Activated naive CD4-positive, alpha-beta T cell treated with anti-CD3 and anti-CD28 coated beads, Interleukin-2, amount 10 ng/mL, durations not matched to agents 7 days and 5 days (primary cell): ENCODE measurements around the gene LINGO1.

Experiments used
- CTCF ChIA-PET: fragments of 350-600 bp; sonication (Branson Sonifier 250); formaldehyde crosslinking; loops from one replicate; lab custom pipeline; 2021; ENCODE audit warnings: antibody characterized with exemption; lab: Charles Lee
- DNase-seq: peaks from one replicate; pipeline ENCODE4 v3.0.0-alpha.2; 2020
- H3K27ac Mint-ChIP-seq: one replicate; pipeline ENCODE4 v1.8.0; 2021; ENCODE audit warnings: mild to moderate bottlenecking, moderate library complexity, mixed read lengths
- H3K27me3 Mint-ChIP-seq: one replicate; pipeline ENCODE4 v1.8.0; 2021; ENCODE audit warnings: mild to moderate bottlenecking, mixed read lengths
- H3K36me3 Mint-ChIP-seq: one replicate; pipeline ENCODE4 v1.8.0; 2021; ENCODE audit warnings: mixed read lengths
- H3K4me1 Mint-ChIP-seq: one replicate; pipeline ENCODE4 v1.8.0; 2021; ENCODE audit warnings: mixed read lengths
- H3K4me3 Mint-ChIP-seq: one replicate; pipeline ENCODE4 v1.8.0; 2021; ENCODE audit warnings: mild to moderate bottlenecking, moderate library complexity, mixed read lengths
- H3K9me3 Mint-ChIP-seq: one replicate; pipeline ENCODE4 v1.8.0; 2021; ENCODE audit warnings: mixed read lengths

The LINGO1 gene

DNA sequence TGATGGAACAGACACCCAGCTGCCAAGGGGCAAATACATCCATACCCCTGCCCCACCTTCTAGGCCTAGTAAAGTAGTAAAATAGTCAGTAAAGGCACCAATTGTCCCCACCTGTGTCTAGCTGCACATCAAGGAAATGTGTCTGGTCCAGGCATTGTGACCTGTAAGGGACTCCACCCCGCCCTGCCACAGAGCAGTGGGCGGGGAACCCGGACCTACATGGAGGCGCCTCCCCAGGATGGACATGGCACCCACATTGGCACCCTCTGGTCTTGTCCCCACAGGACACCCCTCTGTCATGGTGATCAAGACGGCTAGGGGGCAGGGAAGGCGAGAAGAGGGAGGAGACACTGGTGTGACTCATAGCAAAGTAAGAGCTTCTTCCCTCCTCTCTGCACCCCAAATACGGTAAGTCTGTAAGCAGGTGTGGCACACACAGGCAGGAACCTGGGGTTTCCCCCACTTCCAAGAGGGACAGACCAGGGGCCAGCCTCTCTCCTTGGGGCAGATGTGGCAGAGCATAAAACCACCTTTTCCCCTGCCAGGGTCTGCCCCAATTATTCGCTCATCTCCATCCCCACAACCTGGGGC, 13.5 kb upstream of the LINGO1 start:
- no peak for DNase-seq
- CTCF ChIA-PET, result interaction anchor here (0.6 to 4.1 kb wide), 3 partner anchors 12 to 958 kb away, joined by 3 to 23 read pairs (median 3); no protein-coding TSS in a partner anchor
- peaks cover 23% of the 10 kb centered on the region for H3K27me3 Mint-ChIP-seq
- H3K27ac Mint-ChIP-seq, result no peak overlapping the region
- H3K36me3 Mint-ChIP-seq, result no peaks in the 10 kb centered on the region
- H3K4me3 Mint-ChIP-seq, result no peak overlapping the region
- no peaks in the 10 kb centered on the region for H3K4me1 Mint-ChIP-seq
- no peaks in the 10 kb centered on the region for H3K9me3 Mint-ChIP-seq

DNA sequence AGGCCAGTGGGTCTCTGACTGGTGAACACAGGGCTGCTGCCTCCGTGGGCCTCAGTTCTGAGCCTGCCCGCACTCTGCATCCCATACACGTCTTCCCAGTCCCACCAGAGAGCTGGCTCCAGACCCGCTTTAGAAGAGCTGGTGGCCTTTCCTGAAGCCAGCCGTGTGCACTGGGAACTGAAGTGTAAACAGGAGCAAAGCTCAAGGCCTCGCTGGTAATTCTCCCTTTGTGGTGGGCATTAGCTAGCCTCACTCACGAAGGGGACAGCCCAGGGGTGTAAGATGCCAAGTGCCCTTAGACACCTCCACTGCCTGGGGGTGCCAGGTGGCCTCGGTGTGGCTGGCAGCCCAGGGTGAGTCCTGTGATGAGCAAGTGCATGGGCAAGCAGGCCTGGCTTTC, 12.9 kb upstream of the LINGO1 start:
- peaks cover 19% of the 10 kb centered on the region for H3K27me3 Mint-ChIP-seq
- no peaks in the 10 kb centered on the region for H3K36me3 Mint-ChIP-seq
- CTCF ChIA-PET, result interaction anchor here (4.1 kb wide), 1 partner anchor 11 kb away, joined by 23 read pairs; no protein-coding TSS in a partner anchor

DNA sequence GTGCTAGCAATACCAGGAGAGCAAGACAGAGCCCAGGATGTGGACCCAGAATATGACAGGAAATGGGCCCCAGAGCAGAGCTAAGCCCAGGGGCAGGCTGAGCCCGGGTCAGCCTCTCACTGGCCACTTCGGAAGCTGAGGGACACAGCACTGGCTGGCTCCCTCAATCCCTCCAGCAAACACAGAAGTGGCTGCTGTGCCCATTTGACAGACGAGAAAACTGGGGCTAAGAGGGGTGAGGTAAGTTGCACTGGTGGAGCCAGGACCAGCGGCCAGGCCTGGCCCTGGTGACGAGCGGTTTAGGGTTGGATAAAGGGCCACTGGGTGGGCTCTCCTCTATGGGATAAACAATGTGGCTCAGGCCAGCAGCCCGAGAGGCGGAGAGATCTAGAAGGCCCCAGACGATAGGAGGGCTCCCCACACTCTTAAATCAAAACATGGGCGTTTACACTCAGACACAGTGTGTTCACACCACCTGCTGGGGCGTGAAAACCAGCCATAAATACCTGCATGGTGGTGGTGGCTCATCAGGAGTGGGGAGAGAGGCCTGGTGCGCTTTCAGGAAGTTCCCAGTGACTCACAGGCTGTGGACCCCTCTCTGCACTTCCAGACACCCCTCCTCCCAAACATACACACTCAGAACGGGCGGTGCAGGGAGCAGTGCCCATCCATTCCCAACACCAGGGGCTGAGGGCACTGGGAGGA, 12.0 kb upstream of the LINGO1 start:
- peaks cover 15% of the 10 kb centered on the region for H3K27me3 Mint-ChIP-seq
- no peaks in the 10 kb centered on the region for H3K9me3 Mint-ChIP-seq
- H3K4me1 Mint-ChIP-seq, result no peaks in the 10 kb centered on the region
- DNase-seq, result no peak
- H3K36me3 Mint-ChIP-seq, result no peaks in the 10 kb centered on the region
- CTCF ChIA-PET, result interaction anchor here (0.6 to 4.1 kb wide), 3 partner anchors 10 to 205 kb away, joined by 3 to 23 read pairs (median 4); no protein-coding TSS in a partner anchor
- no peak overlapping the region for H3K4me3 Mint-ChIP-seq
- no peak overlapping the region for H3K27ac Mint-ChIP-seq

More for the DNA sequence above, 12.9 kb upstream of the LINGO1 start:
- Mint-ChIP-seq H3K27ac (no peak overlapping the region), H3K9me3 (no peaks in the 10 kb centered on the region), H3K4me3 (no peak overlapping the region), H3K4me1 (no peaks in the 10 kb centered on the region)
- DNase-seq, result no peak

DNA sequence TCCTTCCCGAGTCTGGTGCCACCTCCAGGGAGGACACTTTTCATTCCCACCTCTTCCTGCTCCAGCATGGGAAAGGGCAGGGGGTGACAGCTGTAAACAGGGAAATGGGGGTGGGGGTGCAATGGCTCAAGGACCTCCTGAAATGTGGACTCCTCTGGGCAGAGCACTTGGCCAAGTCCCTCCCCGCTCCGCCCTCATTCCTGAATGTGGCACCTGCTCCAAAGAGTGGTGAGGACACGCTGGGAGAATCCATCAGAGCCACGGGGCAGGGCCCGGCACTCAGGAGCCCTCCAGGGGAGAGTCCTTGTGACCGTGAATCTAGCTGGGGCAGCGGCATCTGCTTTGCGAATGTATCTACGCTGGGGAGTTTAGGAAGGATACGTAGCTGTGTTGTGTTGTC, 11.1 kb upstream of the LINGO1 start:
- Mint-ChIP-seq H3K4me1 (no peaks in the 10 kb centered on the region), H3K27ac (no peak overlapping the region), H3K27me3 (peaks cover 10% of the 10 kb centered on the region), H3K9me3 (no peaks in the 10 kb centered on the region), H3K4me3 (no peak overlapping the region), H3K36me3 (no peaks in the 10 kb centered on the region)
- no peak for DNase-seq
- CTCF ChIA-PET, result interaction anchor here (1.5 to 4.1 kb wide), 2 partner anchors 9 to 177 kb away, joined by 4 to 23 read pairs; no protein-coding TSS in a partner anchor

DNA sequence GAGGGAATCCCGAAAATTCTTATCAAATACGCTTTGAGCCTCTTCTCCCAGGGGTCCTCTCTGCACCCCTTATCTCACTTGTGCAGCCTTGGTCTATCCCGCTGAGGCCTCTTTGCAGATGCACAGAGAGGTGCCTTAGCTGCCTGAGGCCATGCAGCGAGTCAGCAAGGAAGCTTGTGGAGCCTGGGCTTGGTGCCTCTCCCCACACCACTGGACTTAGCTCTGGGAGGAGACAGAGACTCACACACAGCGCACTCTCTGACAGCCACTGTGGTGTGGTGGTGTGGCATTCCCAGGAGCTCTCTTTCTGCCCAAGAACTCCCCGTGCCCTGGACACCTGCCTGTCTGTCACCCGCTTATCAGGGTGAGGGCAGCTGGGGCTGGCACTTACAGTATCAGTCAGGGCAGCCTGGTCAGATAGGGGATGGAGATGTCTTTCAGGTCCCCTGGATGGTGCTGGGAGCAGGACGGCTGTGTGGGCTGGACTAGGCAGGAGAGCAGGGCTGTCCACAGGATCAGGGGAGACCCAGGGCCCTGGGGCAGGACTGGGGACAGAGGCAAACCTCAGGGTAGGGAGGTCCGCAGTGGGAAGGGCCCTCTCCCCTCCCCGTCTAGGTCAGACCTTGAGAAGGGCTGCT, 10.2 kb upstream of the LINGO1 start:
- no peaks in the 10 kb centered on the region for H3K9me3 Mint-ChIP-seq
- CTCF ChIA-PET, result interaction anchor here (0.8 kb wide), 1 partner anchor 9 kb away, joined by 4 read pairs; no protein-coding TSS in a partner anchor
- H3K36me3 Mint-ChIP-seq, result no peaks in the 10 kb centered on the region
- no peak overlapping the region for H3K4me3 Mint-ChIP-seq
- peaks cover 13% of the 10 kb centered on the region for H3K27me3 Mint-ChIP-seq
- DNase-seq, result no peak
- H3K4me1 Mint-ChIP-seq, result no peaks in the 10 kb centered on the region
- no peak overlapping the region for H3K27ac Mint-ChIP-seq

DNA sequence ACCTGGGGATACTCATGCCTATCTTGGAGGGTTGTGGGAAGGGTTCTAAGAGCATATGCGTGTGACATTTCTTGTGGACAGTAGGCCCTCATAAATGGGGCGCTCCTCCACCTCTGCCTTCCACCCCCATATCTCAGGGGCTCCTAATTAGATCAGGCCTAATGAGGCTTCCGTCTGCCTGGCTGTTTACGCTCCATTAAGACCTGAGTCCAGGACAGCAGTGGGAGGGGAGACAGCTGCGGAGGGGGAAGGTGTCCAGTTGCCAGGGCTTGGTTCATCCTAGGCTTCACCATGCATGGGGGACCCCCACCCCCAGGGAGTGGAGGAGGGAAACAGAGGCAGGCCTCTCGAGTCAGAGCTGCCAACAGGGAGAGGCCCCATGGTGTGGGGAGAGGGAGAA, 9.3 kb upstream of the LINGO1 start:
- CTCF ChIA-PET, result no interaction called here
- Mint-ChIP-seq H3K27ac (no peak overlapping the region), H3K4me1 (no peaks in the 10 kb centered on the region), H3K36me3 (no peaks in the 10 kb centered on the region), H3K4me3 (no peak overlapping the region), H3K27me3 (peaks cover 15% of the 10 kb centered on the region), H3K9me3 (no peaks in the 10 kb centered on the region)
- DNase-seq, result no peak

DNA sequence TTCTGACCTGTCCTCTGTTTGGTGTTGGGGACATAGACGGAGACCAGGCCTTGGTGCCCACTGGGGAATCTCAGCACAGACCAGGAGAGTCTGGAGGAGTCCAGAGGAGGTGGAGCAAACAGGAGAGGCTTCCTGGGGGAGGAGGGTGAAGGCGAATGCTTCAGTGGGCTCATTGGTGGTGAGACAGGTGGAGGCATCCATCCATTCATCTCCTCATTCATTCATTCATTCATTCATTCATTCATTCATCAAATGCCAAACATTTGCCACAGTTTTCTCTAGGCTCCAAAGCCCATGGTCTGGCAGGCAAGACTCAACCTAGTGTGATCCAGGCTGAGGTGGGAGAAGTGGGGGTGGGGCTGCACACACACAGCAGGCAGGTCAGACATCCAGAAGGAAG, 7.9 kb upstream of the LINGO1 start:
- H3K27ac Mint-ChIP-seq, result no peak overlapping the region
- no peak for DNase-seq
- H3K9me3 Mint-ChIP-seq, result no peaks in the 10 kb centered on the region
- CTCF ChIA-PET, result no interaction called here
- no peak overlapping the region for H3K4me3 Mint-ChIP-seq
- no peaks in the 10 kb centered on the region for H3K36me3 Mint-ChIP-seq
- H3K27me3 Mint-ChIP-seq, result peaks cover 29% of the 10 kb centered on the region
- peaks cover under 1% of the 10 kb centered on the region for H3K4me1 Mint-ChIP-seq

DNA sequence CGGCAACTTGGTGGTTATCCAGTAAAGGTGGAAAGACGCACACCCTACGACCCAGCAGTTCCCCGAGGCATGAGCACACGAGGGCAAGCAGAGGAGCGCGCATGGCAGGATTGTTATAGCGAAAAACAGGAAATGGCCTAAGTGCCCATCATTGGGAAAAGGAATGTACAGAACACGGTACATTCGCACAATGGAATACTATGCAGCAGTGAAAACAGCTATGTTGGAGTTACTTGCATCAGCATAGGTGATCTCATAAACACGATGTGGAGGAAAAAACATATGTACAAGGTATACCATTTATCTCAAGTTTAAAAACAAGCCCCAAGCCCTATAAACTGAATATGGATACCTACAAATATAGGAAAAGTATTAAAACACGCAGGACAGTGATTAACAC, 6.7 kb upstream of the LINGO1 start:
- H3K4me1 Mint-ChIP-seq, result peaks cover 2% of the 10 kb centered on the region
- H3K36me3 Mint-ChIP-seq, result no peaks in the 10 kb centered on the region
- H3K4me3 Mint-ChIP-seq, result no peak overlapping the region
- DNase-seq, result no peak
- CTCF ChIA-PET, result no interaction called here
- no peak overlapping the region for H3K27ac Mint-ChIP-seq
- H3K9me3 Mint-ChIP-seq, result no peaks in the 10 kb centered on the region
- H3K27me3 Mint-ChIP-seq, result peaks cover 40% of the 10 kb centered on the region

DNA sequence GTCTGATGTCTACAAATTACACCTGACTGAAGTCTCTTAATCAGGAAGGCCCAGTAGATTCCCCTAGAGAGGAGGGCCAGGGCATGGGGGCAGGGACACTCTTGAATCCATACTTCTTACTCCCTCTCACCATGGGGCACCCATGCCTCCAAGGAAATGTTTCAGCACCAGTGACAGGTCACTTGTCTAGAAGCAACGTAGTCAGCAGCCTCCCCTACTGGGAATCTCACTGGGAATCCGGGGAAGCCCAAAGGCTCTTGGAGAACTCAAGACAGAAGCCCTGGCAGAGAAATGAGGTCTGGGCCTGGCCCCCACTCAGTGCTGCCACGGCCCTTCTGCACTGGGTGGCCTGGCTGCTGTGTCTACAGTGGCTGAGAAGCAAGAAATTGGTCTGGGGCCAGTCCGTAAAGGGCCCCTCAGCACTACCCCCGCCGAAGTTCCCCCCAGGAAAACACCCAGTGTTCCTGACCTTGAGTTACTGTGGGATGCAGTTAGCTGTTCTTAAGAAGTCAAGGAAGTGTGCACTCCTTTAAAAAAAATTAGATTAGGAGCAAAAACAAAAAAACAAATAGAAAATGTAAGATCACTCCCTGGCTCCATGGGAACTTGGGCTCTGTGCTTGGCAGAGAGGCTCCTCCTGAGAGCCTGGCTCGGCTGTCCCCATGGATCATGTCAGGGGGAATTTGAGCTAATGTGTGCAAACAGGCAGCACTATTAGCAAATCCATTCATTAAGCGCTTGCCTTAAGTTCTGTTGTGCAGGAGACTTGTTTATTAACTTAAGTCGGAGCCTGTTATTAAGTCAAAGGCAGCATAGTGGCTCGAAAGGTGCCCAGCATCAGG, 5.4 kb upstream of the LINGO1 start:
- Mint-ChIP-seq H3K4me1 (peaks cover 12% of the 10 kb centered on the region), H3K4me3 (no peak overlapping the region), H3K27ac (no peak overlapping the region), H3K9me3 (no peaks in the 10 kb centered on the region), H3K27me3 (peaks cover 54% of the 10 kb centered on the region), H3K36me3 (no peaks in the 10 kb centered on the region)
- DNase-seq, result no peak
- CTCF ChIA-PET, result no interaction called here

DNA sequence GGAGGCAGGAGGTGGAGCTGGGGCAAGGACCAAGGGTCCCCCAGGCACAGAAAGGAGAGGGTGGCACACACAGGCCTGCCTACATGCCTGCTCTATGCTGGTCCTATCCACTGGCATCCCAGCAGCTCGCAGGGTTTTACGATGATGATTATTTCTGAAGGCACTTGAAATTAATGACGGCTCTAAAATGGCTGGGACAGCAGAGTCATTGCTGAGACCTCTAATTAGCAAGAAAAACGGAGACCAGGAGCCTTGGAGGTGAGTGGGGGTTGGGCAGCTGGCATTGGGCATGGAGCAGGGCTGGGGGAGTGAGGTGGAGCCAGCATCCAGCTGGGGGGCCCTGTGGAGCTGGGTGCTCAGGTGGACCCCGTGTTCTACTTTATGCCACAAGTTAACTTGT, 3.5 kb upstream of the LINGO1 start:
- Mint-ChIP-seq H3K36me3 (no peaks in the 10 kb centered on the region), H3K9me3 (no peaks in the 10 kb centered on the region), H3K27ac (no peak overlapping the region), H3K4me1 (peaks cover 12% of the 10 kb centered on the region), H3K27me3 (peaks cover 65% of the 10 kb centered on the region), H3K4me3 (no peak overlapping the region)
- CTCF ChIA-PET, result interaction anchor here (0.7 to 3.6 kb wide), 4 partner anchors 9 to 185 kb away, joined by 3 to 23 read pairs (median 6); no protein-coding TSS in a partner anchor
- DNase-seq, result no peak

DNA sequence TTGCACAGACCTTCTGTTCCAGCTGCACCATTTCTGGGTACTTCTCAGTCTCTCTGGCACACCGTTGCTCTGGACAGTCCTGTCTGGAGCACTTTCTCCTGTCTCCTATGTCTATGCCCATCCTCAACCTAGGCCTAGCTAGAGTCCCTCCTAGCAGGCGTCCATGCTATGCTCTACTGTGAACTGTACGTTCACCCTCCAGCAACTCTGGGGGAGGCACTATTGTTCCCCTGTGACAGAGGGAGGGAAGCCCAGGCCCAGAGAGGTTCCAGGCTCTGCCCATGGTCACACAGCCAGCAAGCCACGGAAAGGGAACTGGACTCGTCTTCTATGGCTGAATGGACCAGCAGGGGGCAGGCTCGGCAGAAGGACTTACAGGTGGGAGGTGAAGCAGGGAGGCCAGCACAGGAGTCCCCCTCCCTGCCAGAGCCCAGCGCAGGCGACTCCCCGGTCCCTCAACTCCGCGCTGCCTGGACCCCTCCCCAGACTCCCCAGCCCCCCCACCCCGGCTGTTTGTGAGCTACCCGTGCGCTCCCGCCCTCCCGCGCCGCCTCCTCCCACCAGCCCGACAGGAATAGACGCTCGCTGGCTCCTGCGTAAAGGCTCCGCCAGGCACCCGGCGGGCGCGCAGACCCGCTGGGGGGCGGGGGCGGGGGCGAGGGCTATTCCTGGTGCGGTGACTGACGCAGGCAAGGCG, 1.7 kb upstream of the LINGO1 start:
- H3K36me3 Mint-ChIP-seq, result no peaks in the 10 kb centered on the region
- peak; percentile 80 for DNase-seq
- CTCF ChIA-PET, result interaction anchor here (0.6 to 3.6 kb wide), 16 partner anchors 8 to 527 kb away, joined by 3 to 23 read pairs (median 4); no protein-coding TSS in a partner anchor
- H3K4me3 Mint-ChIP-seq, result no peak overlapping the region
- no peaks in the 10 kb centered on the region for H3K9me3 Mint-ChIP-seq
- H3K4me1 Mint-ChIP-seq, result peaks cover 12% of the 10 kb centered on the region
- peaks cover 83% of the 10 kb centered on the region for H3K27me3 Mint-ChIP-seq
- H3K27ac Mint-ChIP-seq, result no peak overlapping the region

DNA sequence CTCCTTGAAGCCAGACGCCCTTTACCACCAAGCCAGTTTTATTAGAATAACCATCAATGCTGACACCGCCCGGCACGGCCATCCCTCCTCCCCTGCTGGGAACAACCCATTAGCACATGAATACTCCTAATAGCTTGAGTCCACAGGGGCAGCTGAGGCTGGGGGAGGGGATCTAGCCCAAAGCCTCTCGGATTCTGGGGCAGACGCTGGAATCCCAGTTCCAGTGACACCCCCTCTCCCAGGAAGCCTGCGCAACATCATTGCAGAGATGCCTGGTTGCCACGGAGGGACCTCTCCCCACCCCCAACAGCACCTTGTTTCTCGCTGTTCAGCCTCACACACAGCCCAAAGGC, 1.2 kb upstream of the LINGO1 start:
- Mint-ChIP-seq H3K27me3 (peaks cover 87% of the 10 kb centered on the region), H3K9me3 (no peaks in the 10 kb centered on the region), H3K27ac (no peak overlapping the region), H3K4me3 (no peak overlapping the region), H3K36me3 (no peaks in the 10 kb centered on the region), H3K4me1 (peaks cover 12% of the 10 kb centered on the region)
- CTCF ChIA-PET, result interaction anchor here (0.6 to 3.6 kb wide), 15 partner anchors 9 to 526 kb away, joined by 3 to 23 read pairs (median 4); no protein-coding TSS in a partner anchor
- DNase-seq, result no peak
